Liver (tissue), 3 donors: ENCODE results near the gene PLD6.

Experiments used
- ATF3 ChIP-seq: IDR thresholded peaks from 2 replicates; pipeline ENCODE4 v1.6.1; 2016; ENCODE audit warnings: antibody characterized with exemption
- CTCF ChIP-seq: fragments of 150-350 bp; IDR thresholded peaks from 2 replicates; pipeline ENCODE4 v1.5.1; 2017; ENCODE audit warnings: improper control_type of control experiment, low read depth, low read length; ENCODE audit not compliant: missing input control
- FOXA1 ChIP-seq: IDR thresholded peaks from 2 replicates; pipeline ENCODE4 v1.6.1; 2016; ENCODE audit warnings: antibody characterized with exemption
- GABPA ChIP-seq, 2 donors: IDR thresholded peaks in 1 of 2; conservative IDR thresholded peaks in 1 of 2; 2 replicates each; pipeline ENCODE4 v1.6.1; 2016; ENCODE audit warnings: antibody characterized with exemption in 2 of 2, mild to moderate bottlenecking in 1 of 2, moderate library complexity in 1 of 2
- HNF4G ChIP-seq: IDR thresholded peaks from 2 replicates; pipeline ENCODE4 v1.6.1; 2016; ENCODE audit warnings: antibody characterized with exemption
- JUND ChIP-seq, 2 donors: IDR thresholded peaks; 2 replicates each; pipeline ENCODE4 v1.6.1; 2016; ENCODE audit warnings: antibody characterized with exemption in 2 of 2
- NR2F2 ChIP-seq: IDR thresholded peaks from 2 replicates; pipeline ENCODE4 v1.6.1; 2016; ENCODE audit warnings: antibody characterized with exemption
- RAD21 ChIP-seq, 2 donors: IDR thresholded peaks; 2 replicates each; pipeline ENCODE4 v1.6.1; 2016; ENCODE audit warnings: antibody characterized with exemption in 2 of 2, mild to moderate bottlenecking in 2 of 2
- REST ChIP-seq: IDR thresholded peaks from 2 replicates; pipeline ENCODE4 v1.6.1; 2016; ENCODE audit warnings: antibody characterized with exemption, mild to moderate bottlenecking
- SP1 ChIP-seq: IDR thresholded peaks from 2 replicates; pipeline ENCODE4 v1.6.1; 2018; ENCODE audit warnings: antibody characterized with exemption, mild to moderate bottlenecking
- TAF1 ChIP-seq: conservative IDR thresholded peaks from 2 replicates; pipeline ENCODE4 v1.6.1; 2016; ENCODE audit warnings: antibody characterized with exemption, mild to moderate bottlenecking
- YY1 ChIP-seq: IDR thresholded peaks from 2 replicates; pipeline ENCODE4 v1.6.1; 2016; ENCODE audit warnings: antibody characterized with exemption, mild to moderate bottlenecking
- ZBTB33 ChIP-seq: IDR thresholded peaks from 2 replicates; pipeline ENCODE4 v1.6.1; 2016; ENCODE audit warnings: antibody characterized with exemption
- donor health status: healthy.
- donor health status: healthy.

- TF ChIP-seq CTCF (no peak), GABPA (IDR thresholded peaks at IDR 0.05 in 1 of 2, conservative IDR thresholded peaks at IDR 0.05 in 1 of 2) (no peak), REST (no peak), ATF3 (no peak), HNF4G (no peak), YY1 (no peak), ZBTB33 (no peak), TAF1 (no peak), NR2F2 (no peak), RAD21 (IDR thresholded peaks at IDR 0.05) (no peak), JUND (IDR thresholded peaks at IDR 0.05) (no peak), FOXA1 (no peak), SP1 (no peak)
Measured at GRCh38 chr17:17189559-17189958, 16.6 kb downstream of the PLD6 start.
